OCI-LY7 (cell line): Measurements from ENCODE around the gene EPB41L2.

Experiments used
- EZH2phosphoT487 ChIP-seq: fragments of 200-600 bp; sonication (generic); IDR thresholded peaks from 2 replicates; pipeline ENCODE4 v1.6.1; 2018; ENCODE audit warnings: low read depth, borderline replicate concordance, mild to moderate bottlenecking, mixed run types, antibody characterized with exemption, low read length, moderate library complexity, mixed read lengths
- TF ChIP-seq, protein P1 (sequence below): fragments of 200-600 bp; sonication (generic); conservative IDR thresholded peaks from 2 replicates; pipeline ENCODE4 v1.5.1; 2014; ENCODE audit warnings: mild to moderate bottlenecking, antibody characterized with exemption, low read length, moderate library complexity, mixed read lengths

DNA sequence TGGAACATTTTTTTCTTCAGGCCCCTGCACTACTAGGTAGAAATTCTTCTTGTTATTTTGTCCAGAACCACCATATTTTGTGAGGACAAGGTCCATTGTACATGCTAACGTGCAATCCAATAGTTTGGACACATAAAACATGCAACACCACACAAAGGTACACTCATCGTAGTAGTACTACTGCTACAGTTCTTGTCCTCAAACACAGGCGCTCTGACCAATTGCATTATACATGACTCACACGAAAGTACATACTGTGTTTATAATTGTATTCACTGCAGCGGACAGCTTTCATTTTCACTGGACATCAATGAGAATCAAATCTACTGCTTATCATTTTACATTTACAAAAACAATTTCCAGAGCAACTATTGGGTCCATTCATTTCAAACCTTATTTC lies 251.1 kb downstream of the EPB41L2 start:
- TF ChIP-seq, protein P1, sequence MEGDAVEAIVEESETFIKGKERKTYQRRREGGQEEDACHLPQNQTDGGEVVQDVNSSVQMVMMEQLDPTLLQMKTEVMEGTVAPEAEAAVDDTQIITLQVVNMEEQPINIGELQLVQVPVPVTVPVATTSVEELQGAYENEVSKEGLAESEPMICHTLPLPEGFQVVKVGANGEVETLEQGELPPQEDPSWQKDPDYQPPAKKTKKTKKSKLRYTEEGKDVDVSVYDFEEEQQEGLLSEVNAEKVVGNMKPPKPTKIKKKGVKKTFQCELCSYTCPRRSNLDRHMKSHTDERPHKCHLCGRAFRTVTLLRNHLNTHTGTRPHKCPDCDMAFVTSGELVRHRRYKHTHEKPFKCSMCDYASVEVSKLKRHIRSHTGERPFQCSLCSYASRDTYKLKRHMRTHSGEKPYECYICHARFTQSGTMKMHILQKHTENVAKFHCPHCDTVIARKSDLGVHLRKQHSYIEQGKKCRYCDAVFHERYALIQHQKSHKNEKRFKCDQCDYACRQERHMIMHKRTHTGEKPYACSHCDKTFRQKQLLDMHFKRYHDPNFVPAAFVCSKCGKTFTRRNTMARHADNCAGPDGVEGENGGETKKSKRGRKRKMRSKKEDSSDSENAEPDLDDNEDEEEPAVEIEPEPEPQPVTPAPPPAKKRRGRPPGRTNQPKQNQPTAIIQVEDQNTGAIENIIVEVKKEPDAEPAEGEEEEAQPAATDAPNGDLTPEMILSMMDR, result no peak
- TF ChIP-seq EZH2phosphoT487, result no peak
